Ramos (cell line): ENCODE data around the gene ZNF311.
"Not testable (repeated sequence)": the region's sequence is repeated elsewhere in the genome, so short reads cannot be mapped to it uniquely, and the experiment has no call there.

Experiments
- in situ Hi-C: fragments of 300-500 bp; cut with MboI; formaldehyde crosslinking; loops from one replicate; pipeline ENCODE4 v1.14.3; 2022; ENCODE audit warnings: low sequenced_read_pairs; ENCODE audit not compliant: unreplicated experiment

Gene ZNF311

DNA sequence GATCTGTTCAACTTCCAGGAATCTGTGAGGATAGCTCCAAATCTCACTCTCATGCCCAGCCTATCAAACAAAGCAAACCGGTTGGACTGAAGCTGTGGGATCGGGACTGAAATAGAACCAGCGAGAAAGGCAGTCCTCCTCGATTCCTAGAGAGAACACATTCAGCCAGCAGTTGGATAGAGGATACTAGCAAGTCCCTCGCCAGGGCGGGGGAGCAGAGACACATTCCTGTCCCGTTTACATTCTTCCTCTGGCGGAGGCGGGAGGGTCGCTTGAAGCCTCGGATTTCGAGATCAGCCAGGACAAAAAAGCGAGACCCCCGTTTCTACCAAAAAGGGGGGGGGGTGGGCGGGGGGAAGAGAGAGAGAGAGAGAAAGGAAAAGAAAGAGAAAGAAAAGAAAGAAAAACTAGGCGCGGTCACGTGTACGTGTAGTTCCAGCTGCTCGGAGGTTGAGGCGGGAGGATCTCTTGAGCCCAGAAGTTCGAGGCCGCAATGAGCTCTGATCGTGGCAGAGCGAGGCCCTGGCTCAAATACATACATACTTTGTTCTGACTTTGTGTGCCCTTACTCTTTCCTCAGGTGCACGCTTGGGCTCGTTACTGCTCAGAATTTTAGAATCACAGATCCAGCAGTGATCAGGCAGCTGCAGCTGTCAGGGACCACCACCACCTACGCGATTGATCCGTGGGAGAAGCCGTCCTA, 19.5 kb downstream of the ZNF311 start:
- in situ Hi-C loops = no loop called here

DNA sequence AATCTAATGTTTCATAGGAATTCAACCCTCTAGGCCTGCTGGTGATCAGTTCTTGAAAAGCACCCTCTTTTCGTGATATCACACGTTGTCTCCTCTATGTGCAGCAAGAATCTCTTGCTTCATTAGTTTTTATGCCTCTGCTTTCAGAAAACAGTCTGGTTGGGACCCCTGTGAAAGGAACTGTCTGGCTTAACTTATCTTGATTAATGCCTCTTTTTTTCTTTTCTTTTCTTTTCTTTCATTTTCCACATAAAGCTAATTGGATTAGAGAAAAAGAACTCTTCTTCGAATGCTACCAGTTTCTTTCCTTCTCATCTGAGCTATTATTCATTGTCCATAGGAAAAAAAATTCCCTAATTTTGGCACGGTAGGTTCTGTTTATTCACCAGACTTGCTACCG, 21.3 kb downstream of the ZNF311 start:
- in situ Hi-C loops = loop anchor here (5.0 kb wide), 1 partner anchor 37 kb away; no protein-coding TSS in a partner anchor

DNA sequence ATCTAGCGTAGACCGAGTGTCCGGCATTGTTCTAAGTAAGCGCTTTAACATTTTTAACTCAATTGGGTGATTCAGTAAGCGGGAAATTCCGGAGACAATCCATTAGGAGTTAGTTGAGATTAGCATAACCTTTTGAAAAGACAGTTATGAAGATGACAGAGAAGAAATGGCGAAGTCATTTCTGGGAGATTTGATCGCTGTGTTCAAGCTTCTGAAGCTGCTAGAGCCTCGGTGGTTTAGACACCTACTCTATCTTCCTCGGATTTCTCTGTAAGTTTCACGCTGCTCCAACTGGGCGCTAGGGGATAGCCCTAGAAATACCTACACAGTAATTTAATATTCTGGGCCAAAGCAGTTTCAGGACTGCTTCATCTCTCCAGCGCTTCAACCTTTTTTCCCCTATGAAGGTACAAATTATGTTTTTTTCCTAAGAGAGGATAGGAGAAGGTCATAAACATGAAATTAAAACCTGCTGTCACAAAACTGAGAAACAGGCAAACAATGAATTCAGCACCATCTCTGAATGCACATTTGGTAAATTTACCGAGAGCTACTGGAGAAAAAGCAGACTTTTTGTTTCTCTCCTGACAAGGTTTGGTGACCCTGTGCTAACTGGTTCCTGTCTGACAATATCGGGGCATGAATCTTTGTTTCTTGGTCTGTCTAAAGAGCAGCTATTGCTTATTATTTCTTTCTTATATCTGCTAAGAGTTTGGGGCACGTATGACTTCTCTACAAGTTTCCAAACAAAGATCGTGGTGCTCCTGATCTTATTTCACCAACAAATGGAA, 22.4 kb downstream of the ZNF311 start:
- in situ Hi-C loops = loop anchor here (5.0 kb wide), 1 partner anchor 35 kb away; no protein-coding TSS in a partner anchor

GRCh38 chr6:28981833-28982475, 23.2 kb downstream of the ZNF311 start:
- in situ Hi-C loops = loop anchor here (5.0 kb wide), 1 partner anchor 35 kb away; no protein-coding TSS in a partner anchor

- in situ Hi-C loops = loop anchor here (5.0 kb wide), 1 partner anchor 34 kb away; no protein-coding TSS in a partner anchor
These were observed 23.7 kb downstream of the ZNF311 start for GRCh38 chr6:28981431-28981832.

- in situ Hi-C loops = loop anchor here (5.0 kb wide), 1 partner anchor 34 kb away; no protein-coding TSS in a partner anchor
These were observed 24.2 kb downstream of the ZNF311 start for GRCh38 chr6:28980852-28981430.

DNA sequence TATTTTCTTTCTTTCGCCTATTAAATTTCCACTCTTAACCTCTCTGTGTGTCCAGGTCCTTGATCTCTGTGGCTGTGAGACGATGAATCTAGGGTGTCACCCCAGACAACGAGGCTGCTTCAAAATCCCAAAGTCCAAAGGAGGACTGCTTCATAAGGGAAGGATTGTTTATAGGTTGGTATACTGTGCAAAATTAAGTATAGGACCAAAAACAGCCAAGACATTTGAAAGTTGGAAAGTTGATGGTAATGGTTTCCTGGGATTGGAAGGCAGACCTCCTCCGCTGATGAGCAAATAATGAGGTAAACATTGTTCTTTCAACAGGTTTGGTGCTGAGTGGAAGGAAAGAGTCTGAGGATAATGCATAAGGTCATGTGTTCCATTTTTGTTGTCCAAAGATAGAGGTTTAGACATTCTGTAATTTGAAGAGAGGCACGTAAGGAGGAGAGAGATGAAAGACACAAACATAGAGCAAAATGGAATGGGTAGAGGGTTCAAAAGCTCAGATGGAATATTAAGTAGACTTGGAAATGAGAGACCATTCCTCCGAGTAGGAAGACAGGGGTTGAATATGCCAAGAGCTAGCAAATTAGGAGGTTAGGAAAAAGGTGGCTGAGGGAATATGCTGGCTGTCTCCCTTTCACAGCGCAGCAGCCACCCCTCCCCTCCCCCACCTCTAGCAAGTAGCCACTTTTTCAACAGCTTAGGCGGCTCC, 24.8 kb downstream of the ZNF311 start:
- in situ Hi-C loops = loop anchor here (5.0 kb wide), 1 partner anchor 33 kb away; no protein-coding TSS in a partner anchor

- in situ Hi-C loops = loop anchor here (5.0 kb wide), 1 partner anchor 32 kb away; no protein-coding TSS in a partner anchor
These were observed 25.4 kb downstream of the ZNF311 start for GRCh38 chr6:28979679-28980078.

- in situ Hi-C loops = no loop called here
These were observed 26.1 kb downstream of the ZNF311 start for GRCh38 chr6:28978959-28979561.

GRCh38 chr6:28978133-28978491, 27.0 kb downstream of the ZNF311 start:
- in situ Hi-C loops = no loop called here

- in situ Hi-C loops = no loop called here
These were observed 27.6 kb downstream of the ZNF311 start for GRCh38 chr6:28977341-28978132.

GRCh38 chr6:28976677-28977076, 28.4 kb downstream of the ZNF311 start:
- in situ Hi-C loops = no loop called here

GRCh38 chr6:28974505-28974904, 30.6 kb downstream of the ZNF311 start:
- in situ Hi-C loops = no loop called here

- in situ Hi-C loops = not testable (repeated sequence)
These were observed 35.1 kb downstream of the ZNF311 start for GRCh38 chr6:28970056-28970455.

DNA sequence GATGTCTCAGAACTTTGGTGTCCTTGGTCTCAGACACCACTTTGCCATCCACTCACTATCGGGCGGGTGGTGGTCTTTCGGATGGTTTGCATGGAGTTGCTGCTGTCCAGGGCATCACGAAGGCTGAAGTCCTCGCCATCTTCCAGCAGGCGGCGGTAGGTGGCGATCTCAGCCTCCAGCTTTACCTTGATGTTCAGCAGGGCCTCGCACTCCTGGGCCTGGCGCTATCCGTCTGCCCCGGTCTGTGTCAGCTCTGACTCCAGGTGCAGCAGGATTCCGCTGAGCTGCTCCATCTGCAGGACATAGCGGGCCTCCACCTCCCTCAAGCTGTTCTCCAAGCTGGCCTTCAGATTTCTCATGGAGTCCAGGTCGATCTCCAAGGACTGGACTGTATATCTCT, 36.0 kb downstream of the ZNF311 start:
- in situ Hi-C loops = no loop called here

GRCh38 chr6:28968476-28968875, 36.6 kb downstream of the ZNF311 start:
- in situ Hi-C loops = no loop called here

- in situ Hi-C loops = no loop called here
These were observed 39.4 kb downstream of the ZNF311 start for GRCh38 chr6:28965706-28966105.

- in situ Hi-C loops = no loop called here
These were observed 44.1 kb downstream of the ZNF311 start for GRCh38 chr6:28960846-28961500.
